RWPE1 (cell line): ENCODE results near the gene OGA.

ENCODE experiments used
- CTCF ChIA-PET: fragments of 350-600 bp; sonication (Branson Sonifier 250); formaldehyde crosslinking; extraction: SDS; loops from one replicate; lab custom pipeline; 2021; lab: Yijun Ruan, JAX
- POLR2A ChIA-PET: fragments of 400-600 bp; formaldehyde crosslinking; extraction: SDS; loops from one replicate; lab custom pipeline; 2020; ENCODE audit warnings: antibody characterized with exemption; ENCODE audit not compliant: low non-redundant PET; lab: Yijun Ruan, JAX
- DNase-seq: peaks from one replicate; pipeline ENCODE4 v3.0.0; 2012; ENCODE audit warnings: low spot score
- H3K27ac ChIP-seq: fragments of 450-650 bp; 2 replicates; pipeline ENCODE4 v1.5.1; 2017
- CTCF ChIP-seq: fragments of 450-650 bp; conservative IDR thresholded peaks from 2 replicates; pipeline ENCODE4 v1.5.1; 2017; ENCODE audit warnings: low read depth, mild to moderate bottlenecking

The OGA gene

GRCh38 chr10:101778781-101779543, 39.3 kb downstream of the OGA start:
- no peak overlapping the region for H3K27ac ChIP-seq
- ChIA-PET CTCF (interaction anchor here (0.6 to 3.5 kb wide), 5 partner anchors 26 to 637 kb away, joined by 3 to 23 read pairs (median 3); no protein-coding TSS in a partner anchor), POLR2A (no interaction called here)
- DNase-seq: no peak
- TF ChIP-seq CTCF: no peak

- TF ChIP-seq CTCF: no peak
- H3K27ac ChIP-seq: no peak overlapping the region
- ChIA-PET POLR2A (no interaction called here), CTCF (interaction anchor here (0.6 to 1.4 kb wide), 2 partner anchors 163 to 636 kb away, joined by 3 read pairs; no protein-coding TSS in a partner anchor)
- DNase-seq: no peak
These were observed 40.0 kb downstream of the OGA start for GRCh38 chr10:101778151-101778780.

- ChIA-PET POLR2A (no interaction called here), CTCF (no interaction called here)
- TF ChIP-seq CTCF: no peak
- DNase-seq: no peak
- no peak overlapping the region for H3K27ac ChIP-seq
These were observed 40.6 kb downstream of the OGA start for GRCh38 chr10:101777619-101778145.

GRCh38 chr10:101776161-101776817, 42.0 kb downstream of the OGA start:
- TF ChIP-seq CTCF: no peak
- POLR2A ChIA-PET: no interaction called here

GRCh38 chr10:101775273-101776160, 42.7 kb downstream of the OGA start, which contains the start of gene FGF8:
Gene FGF8 (minus strand): TSS chr10:101776114. CDS start chr10:101775900, 214 bp downstream.
- ChIA-PET POLR2A (interaction anchor here (0.6 kb wide), 1 partner anchor 281 kb away, joined by 6 read pairs; no protein-coding TSS in a partner anchor), CTCF (no interaction called here)
- H3K27ac ChIP-seq: no peak within 1 kb of the TSS
- DNase-seq: no peak
- TF ChIP-seq CTCF: no peak

More at GRCh38 chr10:101776161-101776817, 42.0 kb downstream of the OGA start:
- no peak overlapping the region for H3K27ac ChIP-seq
- CTCF ChIA-PET: no interaction called here
- DNase-seq: no peak
